ENCODE results near the gene GLMP. TPM values are rescaled to one million over a fixed set of nuclear protein-coding genes. Genes with fewer than 3 reads are reported as not detected.

GLMP gene
- polyA plus RNA-seq, 1 donor from 2014 or later = 3.3 TPM

DNA sequence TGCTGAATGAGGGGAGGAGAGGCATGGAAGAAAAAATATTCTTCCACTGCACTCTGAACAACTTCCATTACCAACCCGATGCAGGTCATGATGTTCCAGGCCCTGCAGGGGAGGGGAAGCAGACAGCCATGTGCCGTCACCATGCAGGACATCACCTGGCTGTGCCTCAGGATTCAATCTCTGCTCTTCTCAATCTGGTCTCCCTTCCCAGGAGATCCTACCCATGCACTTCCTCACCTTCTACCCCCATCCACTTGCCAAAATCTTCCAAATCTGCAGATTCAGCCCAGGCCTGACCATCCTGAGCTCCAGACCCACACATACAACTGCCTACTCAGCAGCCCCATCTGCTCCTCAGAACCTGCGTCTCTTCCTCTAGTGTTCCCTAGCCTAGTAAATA, 41.8 kb downstream of the GLMP start:
- H3K27me3 ChIP-seq (ENCODE audit: insufficient read depth, low read depth, low read length) = no peaks in the 10 kb centered on the region
- no peaks in the 10 kb centered on the region for H3K9me2 ChIP-seq (ENCODE audit: insufficient read depth, low read length)
- no peak overlapping the region for H3K9ac ChIP-seq (ENCODE audit: low read length)
- H3K79me2 ChIP-seq (replicated peaks; ENCODE audit: insufficient read depth, low read length) = no peaks in the 10 kb centered on the region
- no peak overlapping the region for H2AFZ ChIP-seq (ENCODE audit: low read depth, low read length)
- H3K4me2 ChIP-seq (ENCODE audit: low read length) = no peak overlapping the region
- H3K27ac ChIP-seq (ENCODE audit: low read length) = no peak overlapping the region
- TF ChIP-seq TAF1 (IDR thresholded peaks at IDR 0.05; ENCODE audit: low read depth) = no peak
- TF ChIP-seq, protein P1, sequence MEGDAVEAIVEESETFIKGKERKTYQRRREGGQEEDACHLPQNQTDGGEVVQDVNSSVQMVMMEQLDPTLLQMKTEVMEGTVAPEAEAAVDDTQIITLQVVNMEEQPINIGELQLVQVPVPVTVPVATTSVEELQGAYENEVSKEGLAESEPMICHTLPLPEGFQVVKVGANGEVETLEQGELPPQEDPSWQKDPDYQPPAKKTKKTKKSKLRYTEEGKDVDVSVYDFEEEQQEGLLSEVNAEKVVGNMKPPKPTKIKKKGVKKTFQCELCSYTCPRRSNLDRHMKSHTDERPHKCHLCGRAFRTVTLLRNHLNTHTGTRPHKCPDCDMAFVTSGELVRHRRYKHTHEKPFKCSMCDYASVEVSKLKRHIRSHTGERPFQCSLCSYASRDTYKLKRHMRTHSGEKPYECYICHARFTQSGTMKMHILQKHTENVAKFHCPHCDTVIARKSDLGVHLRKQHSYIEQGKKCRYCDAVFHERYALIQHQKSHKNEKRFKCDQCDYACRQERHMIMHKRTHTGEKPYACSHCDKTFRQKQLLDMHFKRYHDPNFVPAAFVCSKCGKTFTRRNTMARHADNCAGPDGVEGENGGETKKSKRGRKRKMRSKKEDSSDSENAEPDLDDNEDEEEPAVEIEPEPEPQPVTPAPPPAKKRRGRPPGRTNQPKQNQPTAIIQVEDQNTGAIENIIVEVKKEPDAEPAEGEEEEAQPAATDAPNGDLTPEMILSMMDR (IDR thresholded peaks at IDR 0.05; ENCODE audit: poor library complexity, severe bottlenecking) = no peak
- no peaks in the 10 kb centered on the region for H3K36me3 ChIP-seq (ENCODE audit: insufficient read depth, low read length)
- H3K4me3 ChIP-seq (ENCODE audit: low read length) = no peak overlapping the region
- H3K9me3 ChIP-seq (ENCODE audit: low read length) = no peaks in the 10 kb centered on the region
- H3F3A ChIP-seq (ENCODE audit: insufficient read depth, low read length, poor library complexity, severe bottlenecking) = no peaks in the 10 kb centered on the region
- no peaks in the 10 kb centered on the region for H4K20me1 ChIP-seq (ENCODE audit: insufficient read depth)

DNA sequence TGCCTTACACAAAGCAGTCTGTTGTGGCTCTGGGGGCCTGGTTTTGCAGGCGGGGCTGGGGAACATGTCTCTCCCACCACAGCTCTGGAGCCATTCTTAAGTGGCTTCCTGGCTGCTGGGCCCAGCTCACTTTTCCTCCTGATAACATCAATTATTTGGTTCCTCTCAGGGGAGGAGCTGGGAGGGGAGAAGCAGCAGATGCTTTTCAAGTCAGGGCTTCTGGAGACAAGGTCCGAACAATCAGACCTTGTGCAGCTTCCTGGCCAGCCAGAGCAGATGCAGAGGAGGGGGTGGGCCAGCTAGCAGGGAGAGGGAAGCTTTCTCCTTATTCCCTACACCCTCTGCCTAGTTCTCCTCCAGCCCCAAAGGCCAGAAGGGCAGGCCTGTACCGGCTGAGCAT, 44.0 kb downstream of the GLMP start:
- Histone ChIP-seq H3K9me3 (ENCODE audit: low read length) (no peaks in the 10 kb centered on the region), H3K9me2 (ENCODE audit: insufficient read depth, low read length) (no peaks in the 10 kb centered on the region), H3K79me2 (replicated peaks; ENCODE audit: insufficient read depth, low read length) (no peaks in the 10 kb centered on the region), H4K20me1 (ENCODE audit: insufficient read depth) (no peaks in the 10 kb centered on the region), H3K4me3 (ENCODE audit: low read length) (no peak overlapping the region), H3K4me2 (ENCODE audit: low read length) (no peak overlapping the region), H3F3A (ENCODE audit: insufficient read depth, low read length, poor library complexity, severe bottlenecking) (no peaks in the 10 kb centered on the region), H3K27me3 (ENCODE audit: insufficient read depth, low read depth, low read length) (no peaks in the 10 kb centered on the region), H3K9ac (ENCODE audit: low read length) (no peak overlapping the region), H2AFZ (ENCODE audit: low read depth, low read length) (no peak overlapping the region), H3K36me3 (ENCODE audit: insufficient read depth, low read length) (no peaks in the 10 kb centered on the region), H3K27ac (ENCODE audit: low read length) (no peak overlapping the region)
- TF ChIP-seq TAF1 (IDR thresholded peaks at IDR 0.05; ENCODE audit: low read depth) = no peak
- TF ChIP-seq MXI1 (conservative IDR thresholded peaks at IDR 0.05; ENCODE audit: poor library complexity, severe bottlenecking) = no peak
- TF ChIP-seq RAD21 (conservative IDR thresholded peaks at IDR 0.05) = no peak
- TF ChIP-seq, protein P1 (IDR thresholded peaks at IDR 0.05; ENCODE audit: poor library complexity, severe bottlenecking) = no peak
- TF ChIP-seq EP300 (conservative IDR thresholded peaks at IDR 0.05; ENCODE audit: poor library complexity, severe bottlenecking) = no peak
- TF ChIP-seq, protein P2, sequence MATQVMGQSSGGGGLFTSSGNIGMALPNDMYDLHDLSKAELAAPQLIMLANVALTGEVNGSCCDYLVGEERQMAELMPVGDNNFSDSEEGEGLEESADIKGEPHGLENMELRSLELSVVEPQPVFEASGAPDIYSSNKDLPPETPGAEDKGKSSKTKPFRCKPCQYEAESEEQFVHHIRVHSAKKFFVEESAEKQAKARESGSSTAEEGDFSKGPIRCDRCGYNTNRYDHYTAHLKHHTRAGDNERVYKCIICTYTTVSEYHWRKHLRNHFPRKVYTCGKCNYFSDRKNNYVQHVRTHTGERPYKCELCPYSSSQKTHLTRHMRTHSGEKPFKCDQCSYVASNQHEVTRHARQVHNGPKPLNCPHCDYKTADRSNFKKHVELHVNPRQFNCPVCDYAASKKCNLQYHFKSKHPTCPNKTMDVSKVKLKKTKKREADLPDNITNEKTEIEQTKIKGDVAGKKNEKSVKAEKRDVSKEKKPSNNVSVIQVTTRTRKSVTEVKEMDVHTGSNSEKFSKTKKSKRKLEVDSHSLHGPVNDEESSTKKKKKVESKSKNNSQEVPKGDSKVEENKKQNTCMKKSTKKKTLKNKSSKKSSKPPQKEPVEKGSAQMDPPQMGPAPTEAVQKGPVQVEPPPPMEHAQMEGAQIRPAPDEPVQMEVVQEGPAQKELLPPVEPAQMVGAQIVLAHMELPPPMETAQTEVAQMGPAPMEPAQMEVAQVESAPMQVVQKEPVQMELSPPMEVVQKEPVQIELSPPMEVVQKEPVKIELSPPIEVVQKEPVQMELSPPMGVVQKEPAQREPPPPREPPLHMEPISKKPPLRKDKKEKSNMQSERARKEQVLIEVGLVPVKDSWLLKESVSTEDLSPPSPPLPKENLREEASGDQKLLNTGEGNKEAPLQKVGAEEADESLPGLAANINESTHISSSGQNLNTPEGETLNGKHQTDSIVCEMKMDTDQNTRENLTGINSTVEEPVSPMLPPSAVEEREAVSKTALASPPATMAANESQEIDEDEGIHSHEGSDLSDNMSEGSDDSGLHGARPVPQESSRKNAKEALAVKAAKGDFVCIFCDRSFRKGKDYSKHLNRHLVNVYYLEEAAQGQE (IDR thresholded peaks at IDR 0.05; ENCODE audit: borderline replicate concordance) = no peak
- TF ChIP-seq EZH2 (IDR thresholded peaks at IDR 0.05; ENCODE audit: borderline replicate concordance, insufficient read depth, low read length, poor library complexity, severe bottlenecking) = no peak
- no peak for TF ChIP-seq POLR2AphosphoS5 (IDR thresholded peaks at IDR 0.05)
- TF ChIP-seq SMC3 (conservative IDR thresholded peaks at IDR 0.05; ENCODE audit: poor library complexity) = no peak
